Urinary bladder (tissue), 4 donors: ENCODE measurements around the gene ARHGAP31. TPM values are rescaled to one million over a fixed set of nuclear protein-coding genes. Genes with fewer than 3 reads are reported as not detected.
"Not testable (repeated sequence)": the region's sequence is repeated elsewhere in the genome, so short reads cannot be mapped to it uniquely, and the experiment has no call there.

ENCODE experiments used
- DNase-seq: peaks from one replicate; pipeline ENCODE4 v3.0.0-alpha.2; 2015; ENCODE audit errors: extremely low spot score
- H3K27ac ChIP-seq: one replicate; pipeline ENCODE4 v1.5.1; 2013; ENCODE audit warnings: low read depth, mild to moderate bottlenecking, moderate library complexity
- H3K36me3 ChIP-seq: one replicate; pipeline ENCODE4 v1.6.1; 2013; ENCODE audit warnings: mild to moderate bottlenecking, moderate library complexity; ENCODE audit not compliant: insufficient read depth
- H3K4me1 ChIP-seq: one replicate; pipeline ENCODE4 v1.6.1; 2013; ENCODE audit warnings: mild to moderate bottlenecking, moderate library complexity; ENCODE audit not compliant: insufficient read depth
- H3K4me3 ChIP-seq: one replicate; pipeline ENCODE4 v1.5.1; 2013; ENCODE audit warnings: low read depth, low read length
- WGBS: extraction: QIAGEN DNeasy Blood & Tissue Kit; methylation state at CpG from one replicate; pipeline ENCODE4 v1.1.7; 2013; 5-methylcytosine and 5-hydroxymethylcytosine counted together
- polyA plus RNA-seq: library from polyadenylated mRNA; stranded (reverse); fragments of 200-250 nt; gene quantifications from one replicate; pipeline ENCODE4 v1.2.3, GENCODE V29; 2013
- total RNA-seq: library from RNA; depleted of rRNA; stranded (reverse); fragments of >200 nt; gene quantifications from one replicate; pipeline ENCODE4 v1.2.3, GENCODE V29; 2014
- donor health status: healthy with polysubstance abuse.
- donor health status: healthy.

ARHGAP31 gene, protein sequence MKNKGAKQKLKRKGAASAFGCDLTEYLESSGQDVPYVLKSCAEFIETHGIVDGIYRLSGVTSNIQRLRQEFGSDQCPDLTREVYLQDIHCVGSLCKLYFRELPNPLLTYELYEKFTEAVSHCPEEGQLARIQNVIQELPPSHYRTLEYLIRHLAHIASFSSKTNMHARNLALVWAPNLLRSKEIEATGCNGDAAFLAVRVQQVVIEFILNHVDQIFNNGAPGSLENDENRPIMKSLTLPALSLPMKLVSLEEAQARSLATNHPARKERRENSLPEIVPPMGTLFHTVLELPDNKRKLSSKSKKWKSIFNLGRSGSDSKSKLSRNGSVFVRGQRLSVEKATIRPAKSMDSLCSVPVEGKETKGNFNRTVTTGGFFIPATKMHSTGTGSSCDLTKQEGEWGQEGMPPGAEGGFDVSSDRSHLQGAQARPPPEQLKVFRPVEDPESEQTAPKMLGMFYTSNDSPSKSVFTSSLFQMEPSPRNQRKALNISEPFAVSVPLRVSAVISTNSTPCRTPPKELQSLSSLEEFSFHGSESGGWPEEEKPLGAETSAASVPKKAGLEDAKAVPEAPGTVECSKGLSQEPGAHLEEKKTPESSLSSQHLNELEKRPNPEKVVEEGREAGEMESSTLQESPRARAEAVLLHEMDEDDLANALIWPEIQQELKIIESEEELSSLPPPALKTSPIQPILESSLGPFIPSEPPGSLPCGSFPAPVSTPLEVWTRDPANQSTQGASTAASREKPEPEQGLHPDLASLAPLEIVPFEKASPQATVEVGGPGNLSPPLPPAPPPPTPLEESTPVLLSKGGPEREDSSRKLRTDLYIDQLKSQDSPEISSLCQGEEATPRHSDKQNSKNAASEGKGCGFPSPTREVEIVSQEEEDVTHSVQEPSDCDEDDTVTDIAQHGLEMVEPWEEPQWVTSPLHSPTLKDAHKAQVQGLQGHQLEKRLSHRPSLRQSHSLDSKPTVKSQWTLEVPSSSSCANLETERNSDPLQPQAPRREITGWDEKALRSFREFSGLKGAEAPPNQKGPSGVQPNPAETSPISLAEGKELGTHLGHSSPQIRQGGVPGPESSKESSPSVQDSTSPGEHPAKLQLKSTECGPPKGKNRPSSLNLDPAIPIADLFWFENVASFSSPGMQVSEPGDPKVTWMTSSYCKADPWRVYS (N-terminal part only)
- 16.1 TPM for total RNA-seq
- 10.3 TPM for polyA plus RNA-seq

DNA sequence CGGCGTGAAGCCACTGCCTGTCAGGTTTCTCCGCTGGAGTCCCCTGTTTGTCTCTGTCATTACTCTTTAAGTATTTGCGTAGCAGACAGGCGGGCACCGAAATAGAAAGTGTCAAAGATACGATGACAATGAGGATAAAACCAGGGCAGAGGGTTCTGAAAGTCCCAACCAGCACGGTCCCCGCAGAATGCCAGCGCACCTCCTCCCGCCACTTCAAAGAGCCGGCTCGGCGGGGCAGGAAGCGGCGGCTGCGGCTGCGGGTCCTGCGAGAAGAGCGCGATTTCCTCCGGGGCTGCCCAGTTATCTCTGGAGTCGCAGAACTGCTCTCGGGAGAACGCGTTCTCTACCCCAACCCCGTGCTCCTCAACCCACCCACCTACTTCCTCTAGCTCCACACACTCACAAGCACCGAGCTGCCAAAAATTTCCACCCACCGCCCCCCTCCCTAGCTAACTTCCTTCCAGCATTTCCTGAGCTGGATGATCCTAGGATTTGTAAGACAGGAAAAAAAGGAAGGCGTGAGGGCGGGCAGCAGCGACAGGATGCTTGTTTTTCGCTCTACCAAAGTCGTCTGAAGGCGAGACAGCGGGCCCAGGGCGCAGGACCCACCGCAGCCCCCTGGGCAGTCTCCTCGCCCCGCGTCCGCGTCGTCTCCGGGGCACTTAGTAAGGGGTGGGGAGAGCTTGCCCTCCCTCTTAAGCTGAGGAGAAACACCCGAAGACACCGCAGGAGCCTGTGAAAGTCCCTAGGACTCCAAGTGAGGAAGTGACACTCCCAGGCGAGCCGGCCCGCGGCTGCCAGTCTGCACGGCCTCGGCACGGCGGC lies at the start of gene ARHGAP31:
TSS of gene ARHGAP31 (plus strand) at position 513 of the 825 bp plus-strand sequence. CDS start 522 bp downstream, outside the sequence.
- peak; percentile 55 for DNase-seq
- H3K4me1 ChIP-seq: no peaks in the 10 kb centered on the region
- H3K27ac ChIP-seq: peak within 1 kb of the TSS; percentile 92
- no peaks in the 10 kb centered on the region for H3K36me3 ChIP-seq
- peak within 1 kb of the TSS; percentile 62 for H3K4me3 ChIP-seq
- WGBS: under 1% methylated on average over 55 of the region's 55 CpGs

DNA sequence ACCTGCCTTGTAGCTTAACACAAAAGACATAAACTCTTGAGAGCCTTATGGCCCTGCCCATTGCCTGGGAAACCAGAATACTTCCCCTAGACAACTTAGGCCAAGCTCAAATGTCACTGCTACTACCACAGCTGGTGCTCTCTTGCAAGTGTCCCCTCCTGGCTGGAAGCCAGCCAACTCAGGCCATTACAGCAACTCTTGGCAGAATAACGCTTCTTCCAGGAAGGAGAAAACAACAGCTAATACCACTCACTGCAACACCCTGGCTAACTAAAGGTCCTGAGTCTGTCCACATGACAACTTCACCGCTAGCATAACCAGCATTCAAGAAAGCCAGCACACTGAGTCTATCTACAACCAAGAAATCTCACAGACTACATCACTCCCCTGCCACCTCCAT lies 48.4 kb upstream of the ARHGAP31 start:
- no peaks in the 10 kb centered on the region for H3K36me3 ChIP-seq
- 78% methylated on average over 2 of the region's 2 CpGs for WGBS
- H3K4me3 ChIP-seq: no peak overlapping the region
- no peak for DNase-seq
- no peak overlapping the region for H3K27ac ChIP-seq
- H3K4me1 ChIP-seq: no peaks in the 10 kb centered on the region

DNA sequence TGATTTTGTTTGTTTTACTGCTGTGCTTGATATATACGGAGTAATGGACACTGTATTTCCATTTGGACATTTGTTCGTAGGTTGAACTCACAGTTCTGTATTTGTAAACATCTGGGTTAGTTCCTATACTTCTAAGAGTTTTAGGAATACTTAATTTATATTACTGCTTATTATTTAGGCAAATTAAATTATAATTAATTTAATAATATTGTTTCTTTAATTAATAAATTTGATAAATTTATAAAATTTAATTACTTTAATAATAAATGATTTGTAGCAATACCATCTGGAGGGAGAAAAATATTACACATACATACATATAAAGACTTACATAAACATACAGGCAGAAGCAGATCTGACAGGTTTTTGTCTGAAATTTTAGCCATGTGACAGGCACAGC lies 39.0 kb upstream of the ARHGAP31 start:
- no peak overlapping the region for H3K27ac ChIP-seq
- no peak overlapping the region for H3K4me3 ChIP-seq
- WGBS: 83% methylated on average over 2 of the region's 2 CpGs
- H3K4me1 ChIP-seq: no peaks in the 10 kb centered on the region
- no peaks in the 10 kb centered on the region for H3K36me3 ChIP-seq
- no peak for DNase-seq

DNA sequence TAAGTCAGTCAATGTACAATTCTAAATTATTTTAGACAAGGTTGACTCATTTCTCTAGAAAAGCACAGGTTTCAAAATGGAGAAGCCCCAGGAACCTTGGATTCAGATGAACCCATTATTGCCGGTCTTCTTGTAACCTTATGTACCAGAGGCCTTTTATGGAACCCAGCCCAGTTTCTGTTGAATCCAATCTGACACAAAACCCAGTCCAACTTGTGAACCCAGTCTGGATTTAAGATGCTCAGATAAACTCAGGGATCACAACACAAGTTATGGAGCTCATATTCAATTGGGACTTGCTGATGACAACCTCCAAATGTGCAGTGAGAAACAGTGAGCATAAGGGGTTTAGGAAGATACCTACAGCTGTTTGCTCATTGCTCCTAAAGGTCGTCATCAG lies 37.1 kb upstream of the ARHGAP31 start:
- H3K4me3 ChIP-seq: no peak overlapping the region
- no peaks in the 10 kb centered on the region for H3K36me3 ChIP-seq
- no peaks in the 10 kb centered on the region for H3K4me1 ChIP-seq
- WGBS: 90% methylated on average over 2 of the region's 2 CpGs
- DNase-seq: no peak
- no peak overlapping the region for H3K27ac ChIP-seq

DNA sequence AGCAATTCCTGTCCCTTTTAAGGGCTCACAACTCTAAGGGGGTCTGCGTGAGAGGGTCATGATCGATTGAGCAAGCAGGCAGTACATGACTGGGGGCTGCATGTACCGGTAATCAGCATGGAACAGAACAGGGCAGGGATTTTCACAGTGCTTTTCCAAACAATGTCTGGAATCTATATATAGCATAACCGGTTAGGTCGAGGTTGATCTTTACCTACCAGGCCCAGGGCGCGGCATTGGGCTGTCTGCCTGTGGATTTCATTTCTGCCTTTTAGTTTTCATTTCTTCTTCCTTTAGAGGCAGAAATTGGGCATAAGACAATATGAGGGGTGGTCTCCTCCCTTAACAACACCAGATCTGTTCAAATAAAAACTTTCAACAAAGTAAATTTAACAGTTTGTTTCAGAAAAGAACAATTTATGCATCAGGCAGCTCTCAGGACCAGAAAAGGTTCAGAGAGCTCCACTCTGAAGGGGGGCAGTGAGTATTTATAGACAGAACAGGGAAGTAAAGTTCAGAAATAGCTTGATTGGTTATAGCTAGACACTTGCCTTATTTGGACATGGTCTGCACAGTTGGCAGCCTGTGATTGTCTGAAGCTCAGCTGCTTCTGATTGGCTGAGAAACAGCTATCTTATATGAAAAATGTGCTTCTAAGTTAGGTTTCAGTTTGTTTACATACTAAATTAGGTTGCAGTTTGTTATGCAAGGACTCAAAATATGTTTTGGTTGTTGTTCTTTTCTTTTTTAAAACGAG lies 36.4 kb upstream of the ARHGAP31 start:
- H3K4me3 ChIP-seq: no peak overlapping the region
- 85% methylated on average over 8 of the region's 8 CpGs for WGBS
- no peaks in the 10 kb centered on the region for H3K36me3 ChIP-seq
- no peak overlapping the region for H3K27ac ChIP-seq
- no peak for DNase-seq
- no peaks in the 10 kb centered on the region for H3K4me1 ChIP-seq

DNA sequence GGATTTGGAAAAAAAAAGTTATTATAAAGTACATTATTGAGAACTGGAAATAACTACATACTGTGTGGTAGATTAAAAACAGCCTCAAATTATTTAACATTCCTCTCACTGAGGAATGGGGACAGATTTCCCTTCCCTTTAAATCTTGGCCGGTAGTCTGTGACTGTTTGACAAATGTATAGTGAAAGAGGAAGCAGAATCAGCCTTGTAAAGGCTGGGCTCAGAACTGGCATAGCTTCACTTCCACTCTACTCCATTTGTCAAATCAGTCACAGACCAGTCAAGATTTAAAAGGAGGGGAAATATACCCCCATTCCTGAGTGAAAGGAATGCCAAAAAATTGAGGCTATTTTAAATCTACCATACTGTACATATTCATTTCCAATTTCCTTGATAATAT lies 35.3 kb upstream of the ARHGAP31 start:
- H3K4me1 ChIP-seq: no peaks in the 10 kb centered on the region
- no peak overlapping the region for H3K27ac ChIP-seq
- WGBS: 33% methylated on average over 1 of the region's 1 CpG
- no peak overlapping the region for H3K4me3 ChIP-seq
- H3K36me3 ChIP-seq: no peaks in the 10 kb centered on the region
- DNase-seq: no peak

DNA sequence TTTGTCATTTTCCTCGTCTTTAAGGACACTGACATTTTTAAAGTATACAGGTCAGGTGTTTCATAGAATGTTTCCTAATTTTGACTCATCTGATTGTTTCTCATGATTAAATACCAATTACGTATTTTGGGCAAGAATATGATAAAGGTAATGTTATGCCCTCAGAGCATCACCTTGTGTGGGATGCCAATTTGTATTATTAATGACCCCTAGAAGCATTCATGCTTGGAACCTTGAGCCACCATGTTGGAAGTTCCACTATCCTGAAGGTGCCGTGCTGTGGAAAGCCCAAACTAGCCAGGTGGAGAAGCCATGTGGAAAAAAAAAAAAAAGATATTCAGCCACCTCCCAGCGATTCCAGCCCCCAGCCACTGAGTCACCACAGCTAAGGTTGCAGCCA lies 34.4 kb upstream of the ARHGAP31 start:
- no peak for DNase-seq
- Histone ChIP-seq H3K4me1 (no peaks in the 10 kb centered on the region), H3K27ac (no peak overlapping the region), H3K36me3 (no peaks in the 10 kb centered on the region), H3K4me3 (no peak overlapping the region)
- WGBS: 93% methylated on average over 4 of the region's 4 CpGs

DNA sequence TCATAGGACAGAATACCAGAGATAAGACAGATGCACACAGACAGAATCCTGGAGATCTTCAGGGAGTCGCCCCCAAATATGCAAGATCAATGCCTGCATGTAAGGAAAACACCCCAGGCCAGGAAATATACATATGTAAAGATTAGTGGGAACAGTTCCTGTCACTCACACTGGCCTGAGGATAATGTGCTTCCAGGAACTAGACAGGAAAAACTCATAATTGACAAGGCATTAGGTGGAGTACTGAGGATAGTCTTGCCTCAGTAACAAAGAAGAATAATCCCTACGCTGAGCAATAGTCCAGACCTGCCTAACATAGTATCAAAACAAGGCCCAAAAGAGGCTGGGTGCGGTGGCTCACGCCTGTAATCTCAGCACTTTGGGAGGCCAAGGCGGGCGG lies 33.1 kb upstream of the ARHGAP31 start:
- no peak for DNase-seq
- H3K27ac ChIP-seq: no peak overlapping the region
- H3K36me3 ChIP-seq: no peaks in the 10 kb centered on the region
- 70% methylated on average over 6 of the region's 6 CpGs for WGBS
- no peaks in the 10 kb centered on the region for H3K4me1 ChIP-seq
- no peak overlapping the region for H3K4me3 ChIP-seq

DNA sequence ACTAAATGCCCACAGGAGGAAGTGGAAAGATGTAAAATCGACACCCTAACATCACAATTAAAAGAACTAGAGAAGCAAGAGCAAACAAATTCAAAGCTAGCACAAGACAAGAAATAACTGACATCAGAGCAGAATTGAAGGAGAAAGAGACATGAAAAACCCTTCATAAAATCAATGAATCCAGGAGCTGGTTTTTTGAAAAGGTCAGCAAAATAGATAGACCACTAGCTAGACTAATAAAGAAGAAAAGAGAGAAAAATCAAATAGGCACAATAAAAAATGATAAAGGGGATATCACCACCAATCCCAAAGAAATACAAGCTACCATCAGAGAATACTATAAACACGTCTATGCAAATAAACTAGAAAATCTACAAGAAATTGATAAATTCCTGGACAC lies 24.0 kb upstream of the ARHGAP31 start:
- WGBS: 78% methylated on average over 2 of the region's 2 CpGs
- not testable (repeated sequence) for H3K4me3 ChIP-seq, H3K4me1 ChIP-seq, H3K27ac ChIP-seq, H3K36me3 ChIP-seq, DNase-seq

DNA sequence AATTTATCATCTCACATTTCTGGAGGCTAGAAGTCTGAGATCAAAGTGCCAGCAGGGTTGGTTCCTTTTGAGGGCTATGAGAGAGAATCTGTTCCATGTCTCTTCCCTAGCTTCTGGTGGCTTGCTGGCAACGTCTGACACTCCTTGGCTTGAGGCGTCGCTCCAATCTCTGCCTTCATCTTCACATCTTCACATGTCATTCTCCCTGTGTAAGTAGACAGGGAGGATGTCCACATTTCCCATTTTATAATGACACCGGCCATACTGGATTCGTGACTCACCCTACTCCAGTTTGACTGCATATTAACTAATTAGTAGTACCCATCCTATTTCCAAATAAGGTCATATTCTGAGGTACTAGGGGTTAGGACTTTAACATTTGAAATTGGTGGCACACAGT lies 17.5 kb upstream of the ARHGAP31 start:
- Histone ChIP-seq H3K4me3 (no peak overlapping the region), H3K4me1 (no peaks in the 10 kb centered on the region), H3K27ac (no peak overlapping the region), H3K36me3 (no peaks in the 10 kb centered on the region)
- DNase-seq: no peak
- 87% methylated on average over 5 of the region's 5 CpGs for WGBS

DNA sequence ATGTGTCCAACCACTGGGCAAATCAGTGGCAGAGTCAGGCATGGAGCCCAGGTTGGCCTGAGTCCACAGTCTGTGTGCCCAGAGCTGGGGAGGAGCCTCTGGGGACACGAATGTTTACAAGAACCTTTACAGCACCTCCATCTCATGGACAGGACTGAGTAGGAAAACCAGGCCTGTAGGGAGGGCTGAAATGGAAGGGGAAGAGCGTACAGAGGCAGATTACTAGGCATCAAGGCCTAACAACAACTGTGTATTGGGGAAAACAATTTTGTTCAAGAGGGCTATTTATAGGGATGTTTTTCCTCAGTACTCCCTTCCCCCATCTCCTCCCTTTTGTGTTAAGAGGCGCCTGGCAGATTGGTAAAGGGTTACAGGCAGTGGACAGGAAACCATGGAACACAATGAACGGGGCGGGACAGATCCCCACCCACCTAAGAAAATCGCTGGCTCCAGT lies 15.1 kb upstream of the ARHGAP31 start:
- Histone ChIP-seq H3K27ac (no peak overlapping the region), H3K4me3 (no peak overlapping the region), H3K4me1 (no peaks in the 10 kb centered on the region), H3K36me3 (no peaks in the 10 kb centered on the region)
- DNase-seq: no peak
- 44% methylated on average over 6 of the region's 6 CpGs for WGBS

DNA sequence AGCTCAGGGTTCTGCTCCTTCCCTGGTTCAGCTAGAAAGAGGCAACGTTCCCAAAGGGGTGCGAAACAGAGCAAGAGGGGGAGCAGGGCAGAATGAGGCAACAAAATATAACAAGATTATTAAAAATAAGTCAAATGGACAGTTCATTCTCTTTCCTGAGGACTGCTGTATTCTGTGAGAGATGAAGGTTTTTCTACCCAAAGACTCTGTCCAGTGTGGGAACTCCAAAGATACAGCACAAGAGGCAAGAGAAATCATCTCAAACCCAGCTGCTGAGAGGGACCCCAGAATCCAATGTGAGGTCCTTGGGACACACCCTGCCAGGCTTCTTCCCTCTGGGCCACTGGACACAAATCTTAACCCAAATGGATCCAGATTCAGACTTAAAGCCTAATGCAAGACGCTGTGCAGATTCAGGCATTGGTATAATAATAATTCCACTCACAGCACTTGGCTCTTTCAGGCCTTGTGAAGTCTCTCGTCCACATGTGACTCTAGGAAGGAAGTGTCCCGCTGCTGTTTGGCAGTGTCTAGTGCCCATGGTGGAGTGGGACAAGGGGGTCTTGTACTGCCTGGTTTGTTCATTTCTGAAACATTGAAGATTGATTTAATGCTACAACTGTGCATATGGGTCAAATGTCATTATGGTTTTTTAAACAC lies 14.5 kb upstream of the ARHGAP31 start:
- H3K4me1 ChIP-seq: no peaks in the 10 kb centered on the region
- H3K27ac ChIP-seq: no peak overlapping the region
- WGBS: 67% methylated on average over 5 of the region's 5 CpGs

More for the DNA sequence above, 14.5 kb upstream of the ARHGAP31 start:
- no peak overlapping the region for H3K4me3 ChIP-seq
- H3K36me3 ChIP-seq: no peaks in the 10 kb centered on the region
- DNase-seq: no peak
